ENCODE measurements around the gene CENPK. TPM values are rescaled to one million over a fixed set of nuclear protein-coding genes. Genes with fewer than 3 reads are reported as not detected.

CENPK gene
- total RNA-seq, 2 experiments from 2014 or later = 71.1 to 76.6 TPM

GRCh38 chr5:65481635-65482295, 81.2 kb downstream of the CENPK start, which contains the start of gene ADAMTS6:
TSS of gene ADAMTS6 (minus strand) at chr5:65481920. CDS start at chr5:65473673, 8,247 bp downstream.
- Mint-ChIP-seq H3K9me3 (no peaks in the 10 kb centered on the region), H3K27ac (peak within 1 kb of the TSS; percentile 82), H3K4me3 (no peak within 1 kb of the TSS), H3K36me3 (no peaks in the 10 kb centered on the region), H3K4me1 (peaks cover 12% of the 10 kb centered on the region), H3K27me3 (no peaks in the 10 kb centered on the region)
- DNase-seq = peak; percentile 85

DNA sequence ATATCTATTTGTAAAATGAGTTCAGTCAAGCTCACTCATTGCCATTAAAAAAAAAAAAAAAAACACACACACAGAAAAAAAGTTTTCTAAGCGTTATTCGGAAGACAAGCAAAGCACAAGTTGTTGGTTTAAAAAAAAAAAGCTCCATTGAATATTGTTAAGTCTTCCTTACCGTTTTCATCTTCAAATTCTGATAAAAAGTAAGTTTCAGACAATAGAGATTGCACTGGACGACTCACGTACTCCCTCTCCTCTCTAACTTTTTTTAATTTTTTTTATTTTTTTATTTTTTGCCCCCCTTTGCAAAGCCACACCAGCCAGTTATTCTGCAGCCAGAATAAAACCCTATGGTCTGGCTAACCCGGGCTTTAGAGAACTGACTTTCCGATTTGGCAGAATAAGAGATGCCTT, 81.8 kb downstream of the CENPK start:
- H3K27me3 Mint-ChIP-seq = no peaks in the 10 kb centered on the region
- no peaks in the 10 kb centered on the region for H3K9me3 Mint-ChIP-seq
- DNase-seq = no peak
- H3K4me1 Mint-ChIP-seq = peaks cover 12% of the 10 kb centered on the region
- H3K36me3 Mint-ChIP-seq = no peaks in the 10 kb centered on the region
- no peak overlapping the region for H3K4me3 Mint-ChIP-seq
- H3K27ac Mint-ChIP-seq = peak overlapping the region; percentile 82

- Mint-ChIP-seq H3K27ac (no peak overlapping the region), H3K27me3 (no peaks in the 10 kb centered on the region), H3K36me3 (no peaks in the 10 kb centered on the region), H3K4me1 (peaks cover 16% of the 10 kb centered on the region), H3K4me3 (no peak overlapping the region), H3K9me3 (no peaks in the 10 kb centered on the region)
- peak; percentile 23 for DNase-seq
These were observed 82.6 kb downstream of the CENPK start for GRCh38 chr5:65480306-65480865.

- no peaks in the 10 kb centered on the region for H3K27me3 Mint-ChIP-seq
- H3K36me3 Mint-ChIP-seq = no peaks in the 10 kb centered on the region
- no peak overlapping the region for H3K27ac Mint-ChIP-seq
- DNase-seq = no peak
- no peaks in the 10 kb centered on the region for H3K9me3 Mint-ChIP-seq
- H3K4me1 Mint-ChIP-seq = peaks cover 16% of the 10 kb centered on the region
- no peak overlapping the region for H3K4me3 Mint-ChIP-seq
These were observed 83.4 kb downstream of the CENPK start for GRCh38 chr5:65479527-65479926.

GRCh38 chr5:65478336-65478735, 84.6 kb downstream of the CENPK start:
- Mint-ChIP-seq H3K36me3 (no peaks in the 10 kb centered on the region), H3K9me3 (no peaks in the 10 kb centered on the region), H3K27ac (no peak overlapping the region), H3K4me3 (no peak overlapping the region), H3K27me3 (no peaks in the 10 kb centered on the region), H3K4me1 (peaks cover 15% of the 10 kb centered on the region)
- DNase-seq = no peak

DNA sequence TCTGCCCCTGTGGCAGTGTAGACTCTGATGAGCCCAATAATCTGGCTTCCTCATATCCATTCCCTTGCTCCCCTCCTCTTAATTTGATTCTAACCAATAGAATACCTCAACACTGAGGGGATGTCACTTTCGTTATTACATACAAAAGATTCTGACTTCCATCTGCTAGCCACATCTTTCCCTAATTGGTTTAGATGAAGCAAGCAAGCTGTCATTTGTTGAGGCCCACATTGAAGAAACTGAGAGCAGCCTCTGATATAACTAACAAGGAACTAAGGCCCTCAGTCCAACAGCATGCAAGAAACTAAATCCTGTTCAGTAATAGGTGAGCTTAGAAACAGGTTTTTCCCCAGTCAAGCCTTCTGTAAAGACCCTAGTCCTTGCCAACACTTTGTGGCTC, 87.1 kb downstream of the CENPK start:
- Mint-ChIP-seq H3K27ac (no peak overlapping the region), H3K4me3 (no peak overlapping the region), H3K9me3 (no peaks in the 10 kb centered on the region), H3K27me3 (no peaks in the 10 kb centered on the region), H3K4me1 (peaks cover 6% of the 10 kb centered on the region), H3K36me3 (no peaks in the 10 kb centered on the region)
- DNase-seq = no peak

GRCh38 chr5:65475336-65475735, 87.6 kb downstream of the CENPK start:
- H3K4me1 Mint-ChIP-seq = peaks cover 6% of the 10 kb centered on the region
- no peak overlapping the region for H3K4me3 Mint-ChIP-seq
- no peaks in the 10 kb centered on the region for H3K9me3 Mint-ChIP-seq
- H3K27ac Mint-ChIP-seq = no peak overlapping the region
- H3K36me3 Mint-ChIP-seq = no peaks in the 10 kb centered on the region
- DNase-seq = no peak
- no peaks in the 10 kb centered on the region for H3K27me3 Mint-ChIP-seq

DNA sequence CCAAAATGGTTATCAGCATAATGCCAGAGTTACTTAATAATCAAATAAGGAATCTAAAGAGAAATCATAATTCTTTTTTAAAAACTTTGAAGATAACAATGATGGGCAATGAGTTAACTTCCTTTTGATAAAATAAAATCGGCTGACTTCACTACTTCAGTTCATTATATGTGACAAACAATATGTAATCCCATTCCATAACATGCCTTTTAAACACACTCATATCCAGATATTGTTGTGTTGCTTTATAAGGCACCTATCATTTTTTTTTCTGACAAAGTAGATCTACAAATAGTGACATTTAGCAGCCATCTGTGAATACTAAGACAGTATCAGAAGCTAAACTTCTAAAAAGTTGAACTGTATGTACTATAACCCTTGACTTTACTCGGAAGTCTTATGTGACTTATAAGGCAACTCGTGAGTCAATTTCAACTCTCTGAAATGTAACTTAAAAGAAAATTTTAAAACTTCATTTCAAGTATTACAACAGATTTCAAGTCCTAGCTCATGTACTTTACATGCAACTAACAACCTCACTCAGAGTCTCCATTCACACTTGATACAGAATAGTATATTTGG, 88.7 kb downstream of the CENPK start:
- no peak overlapping the region for H3K27ac Mint-ChIP-seq

GRCh38 chr5:65468633-65469032, 94.3 kb downstream of the CENPK start:
- Mint-ChIP-seq H3K36me3 (no peaks in the 10 kb centered on the region), H3K27me3 (no peaks in the 10 kb centered on the region), H3K4me1 (peaks cover 3% of the 10 kb centered on the region), H3K9me3 (no peaks in the 10 kb centered on the region), H3K27ac (no peak overlapping the region), H3K4me3 (no peak overlapping the region)
- DNase-seq = no peak

More for the DNA sequence above, 88.7 kb downstream of the CENPK start:
- H3K36me3 Mint-ChIP-seq = no peaks in the 10 kb centered on the region
- DNase-seq = no peak
- H3K27me3 Mint-ChIP-seq = no peaks in the 10 kb centered on the region
- H3K4me3 Mint-ChIP-seq = no peak overlapping the region
- peaks cover 6% of the 10 kb centered on the region for H3K4me1 Mint-ChIP-seq
- no peaks in the 10 kb centered on the region for H3K9me3 Mint-ChIP-seq

Other genes with a start within 250 kb of the CENPK start
- gene ADAMTS6, start 81.2 kb downstream of the CENPK start, total RNA-seq = 1 to 10 TPM; 1.5 to 1.6 TPM
- gene PPWD1, start 128 bp upstream of the CENPK start, total RNA-seq = 10 to 100 TPM; 42.4 to 46.9 TPM
- 1 to 10 TPM; 6.8 to 7.1 TPM for gene TRIM23, start 61.2 kb upstream of the CENPK start, total RNA-seq
- gene SHLD3, start 61.9 kb upstream of the CENPK start, total RNA-seq = 1 to 10 TPM; 6.9 to 7.3 TPM
- 10 to 100 TPM; 23.3 to 24.3 TPM for gene TRAPPC13, start 61.9 kb upstream of the CENPK start, total RNA-seq
- 10 to 100 TPM; 17.0 to 18.2 TPM for gene SGTB, start 158.9 kb upstream of the CENPK start, total RNA-seq
- 10 to 100 TPM; 47.7 to 48.5 TPM for gene NLN, start 159.0 kb upstream of the CENPK start, total RNA-seq

Measured in activated naive CD8-positive, alpha-beta T cell treated with anti-CD3 and anti-CD28 coated beads for 36 hours (primary cell).